ENCODE results near the gene CHD9NB.
"Not testable (repeated sequence)": the region's sequence is repeated elsewhere in the genome, so short reads cannot be mapped to it uniquely, and the experiment has no call there.

CHD9NB gene

DNA sequence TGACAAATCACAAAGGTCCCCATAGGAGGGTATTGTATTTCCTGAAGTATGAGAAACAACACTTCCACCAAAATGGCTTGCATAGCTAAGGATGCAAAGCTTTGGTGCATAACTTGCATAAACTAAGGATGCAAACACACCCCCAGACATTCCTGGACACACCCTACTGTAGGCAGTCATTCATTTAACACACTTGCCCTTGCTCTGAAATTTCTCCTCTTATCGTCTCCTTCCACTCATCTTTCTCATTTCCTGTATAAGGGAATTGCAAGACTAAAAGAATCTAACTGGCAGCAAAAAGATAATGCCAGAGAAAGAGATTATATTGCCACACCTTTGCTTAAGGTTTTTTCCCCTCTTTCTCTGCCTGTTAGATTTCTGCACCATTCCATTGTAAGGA, 30.4 kb upstream of the CHD9NB start:
- H3K27me3 ChIP-seq (ENCODE audit: control insufficient read depth, insufficient read depth, low read length, poor library complexity, severe bottlenecking), result no peaks in the 10 kb centered on the region
- no peak overlapping the region for H3K27ac ChIP-seq (ENCODE audit: insufficient read depth, low read depth, low read length, poor library complexity, severe bottlenecking)
- no peak overlapping the region for H3K4me3 ChIP-seq (ENCODE audit: insufficient read depth, low read depth, low read length)
- 93 to 96% methylated on average over 1 of the region's 1 CpG for WGBS, 2 experiments
- no peaks in the 10 kb centered on the region for H3K36me3 ChIP-seq (ENCODE audit: control insufficient read depth, insufficient read depth, low read length)
- H3K4me1 ChIP-seq (ENCODE audit: control insufficient read depth, insufficient read depth, low read length), result peaks cover 19% of the 10 kb centered on the region
- H3K9me3 ChIP-seq (ENCODE audit: control insufficient read depth, low read length), result no peaks in the 10 kb centered on the region

GRCh38 chr16:53082509-53082908, 29.8 kb upstream of the CHD9NB start:
- no peak overlapping the region for H3K4me3 ChIP-seq (ENCODE audit: insufficient read depth, low read depth, low read length)
- H3K36me3 ChIP-seq (ENCODE audit: control insufficient read depth, insufficient read depth, low read length), result no peaks in the 10 kb centered on the region
- H3K4me1 ChIP-seq (ENCODE audit: control insufficient read depth, insufficient read depth, low read length), result peaks cover 19% of the 10 kb centered on the region
- H3K27me3 ChIP-seq (ENCODE audit: control insufficient read depth, insufficient read depth, low read length, poor library complexity, severe bottlenecking), result no peaks in the 10 kb centered on the region
- no peak overlapping the region for H3K27ac ChIP-seq (ENCODE audit: insufficient read depth, low read depth, low read length, poor library complexity, severe bottlenecking)
- H3K9me3 ChIP-seq (ENCODE audit: control insufficient read depth, low read length), result no peaks in the 10 kb centered on the region
- WGBS, 2 experiments, result 80 to 82% methylated on average over 4 of the region's 4 CpGs

GRCh38 chr16:53081686-53082407, 29.1 kb upstream of the CHD9NB start:
- Histone ChIP-seq H3K27me3 (ENCODE audit: control insufficient read depth, insufficient read depth, low read length, poor library complexity, severe bottlenecking) (no peaks in the 10 kb centered on the region), H3K4me3 (ENCODE audit: insufficient read depth, low read depth, low read length) (no peak overlapping the region), H3K9me3 (ENCODE audit: control insufficient read depth, low read length) (no peaks in the 10 kb centered on the region), H3K27ac (ENCODE audit: insufficient read depth, low read depth, low read length, poor library complexity, severe bottlenecking) (no peak overlapping the region), H3K36me3 (ENCODE audit: control insufficient read depth, insufficient read depth, low read length) (no peaks in the 10 kb centered on the region), H3K4me1 (ENCODE audit: control insufficient read depth, insufficient read depth, low read length) (peaks cover 19% of the 10 kb centered on the region)
- 89 to 90% methylated on average over 3 of the region's 3 CpGs for WGBS, 2 experiments

DNA sequence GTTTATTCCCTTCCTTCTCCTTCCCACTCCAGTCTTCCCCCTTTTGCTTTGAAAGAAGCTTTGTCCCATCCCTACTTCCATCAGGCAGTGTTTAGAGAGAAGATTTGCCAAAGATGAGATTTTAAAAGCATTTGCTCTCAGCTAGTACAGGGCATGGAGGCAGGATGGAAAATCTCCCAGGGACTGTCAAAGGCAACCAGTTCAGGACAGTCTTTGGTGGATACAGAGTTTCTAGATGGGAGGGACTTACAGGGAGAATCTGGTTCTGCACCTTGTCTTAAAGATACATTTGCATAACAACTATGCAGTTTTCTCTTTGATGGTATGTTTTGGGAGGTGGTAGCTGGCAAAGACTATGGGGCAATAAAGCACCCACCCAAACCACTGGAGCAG, 28.3 kb upstream of the CHD9NB start:
- Histone ChIP-seq H3K9me3 (ENCODE audit: control insufficient read depth, low read length) (no peaks in the 10 kb centered on the region), H3K4me1 (ENCODE audit: control insufficient read depth, insufficient read depth, low read length) (peaks cover 19% of the 10 kb centered on the region), H3K36me3 (ENCODE audit: control insufficient read depth, insufficient read depth, low read length) (no peaks in the 10 kb centered on the region), H3K27ac (ENCODE audit: insufficient read depth, low read depth, low read length, poor library complexity, severe bottlenecking) (no peak overlapping the region), H3K27me3 (ENCODE audit: control insufficient read depth, insufficient read depth, low read length, poor library complexity, severe bottlenecking) (no peaks in the 10 kb centered on the region), H3K4me3 (ENCODE audit: insufficient read depth, low read depth, low read length) (no peak overlapping the region)

- no peak overlapping the region for H3K4me3 ChIP-seq (ENCODE audit: insufficient read depth, low read depth, low read length)
- 76 to 79% methylated on average over 8 of the region's 8 CpGs for WGBS, 2 experiments
- H3K9me3 ChIP-seq (ENCODE audit: control insufficient read depth, low read length), result no peaks in the 10 kb centered on the region
- H3K36me3 ChIP-seq (ENCODE audit: control insufficient read depth, insufficient read depth, low read length), result no peaks in the 10 kb centered on the region
- no peak overlapping the region for H3K27ac ChIP-seq (ENCODE audit: insufficient read depth, low read depth, low read length, poor library complexity, severe bottlenecking)
- H3K4me1 ChIP-seq (ENCODE audit: control insufficient read depth, insufficient read depth, low read length), result peaks cover 14% of the 10 kb centered on the region
- H3K27me3 ChIP-seq (ENCODE audit: control insufficient read depth, insufficient read depth, low read length, poor library complexity, severe bottlenecking), result no peaks in the 10 kb centered on the region
These were observed 27.8 kb upstream of the CHD9NB start for GRCh38 chr16:53080345-53081031.

GRCh38 chr16:53078765-53079485, 26.2 kb upstream of the CHD9NB start:
- H3K27ac ChIP-seq (ENCODE audit: insufficient read depth, low read depth, low read length, poor library complexity, severe bottlenecking), result no peak overlapping the region
- H3K36me3 ChIP-seq (ENCODE audit: control insufficient read depth, insufficient read depth, low read length), result no peaks in the 10 kb centered on the region
- WGBS, 2 experiments, result 91 to 97% methylated on average over 6 of the region's 6 CpGs
- H3K9me3 ChIP-seq (ENCODE audit: control insufficient read depth, low read length), result no peaks in the 10 kb centered on the region
- H3K4me1 ChIP-seq (ENCODE audit: control insufficient read depth, insufficient read depth, low read length), result peaks cover 10% of the 10 kb centered on the region
- no peaks in the 10 kb centered on the region for H3K27me3 ChIP-seq (ENCODE audit: control insufficient read depth, insufficient read depth, low read length, poor library complexity, severe bottlenecking)
- no peak overlapping the region for H3K4me3 ChIP-seq (ENCODE audit: insufficient read depth, low read depth, low read length)

DNA sequence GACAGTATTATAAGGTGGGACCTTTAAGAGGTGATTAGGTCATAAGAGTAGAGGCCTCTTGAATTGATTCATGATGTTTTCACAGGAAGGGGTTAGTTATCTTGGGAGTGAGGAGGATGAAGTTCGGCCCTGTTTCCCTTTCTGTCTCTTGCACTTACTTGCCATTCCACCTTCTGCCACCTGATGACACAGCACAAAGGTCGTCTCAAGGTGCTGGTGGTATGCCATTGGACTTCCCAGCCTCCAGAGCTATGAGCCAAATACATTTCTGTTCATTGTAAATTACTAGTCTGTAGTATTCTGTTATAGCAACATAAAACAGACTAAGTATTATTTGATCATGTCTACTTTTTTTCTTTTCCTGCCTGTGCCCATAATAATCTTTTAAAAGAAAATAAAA, 25.6 kb upstream of the CHD9NB start:
- no peak overlapping the region for H3K4me3 ChIP-seq (ENCODE audit: insufficient read depth, low read depth, low read length)
- no peaks in the 10 kb centered on the region for H3K36me3 ChIP-seq (ENCODE audit: control insufficient read depth, insufficient read depth, low read length)
- peaks cover 10% of the 10 kb centered on the region for H3K4me1 ChIP-seq (ENCODE audit: control insufficient read depth, insufficient read depth, low read length)
- 93 to 95% methylated on average over 2 of the region's 2 CpGs for WGBS, 2 experiments
- H3K27me3 ChIP-seq (ENCODE audit: control insufficient read depth, insufficient read depth, low read length, poor library complexity, severe bottlenecking), result no peaks in the 10 kb centered on the region
- peaks cover under 1% of the 10 kb centered on the region for H3K9me3 ChIP-seq (ENCODE audit: control insufficient read depth, low read length)
- H3K27ac ChIP-seq (ENCODE audit: insufficient read depth, low read depth, low read length, poor library complexity, severe bottlenecking), result no peak overlapping the region

DNA sequence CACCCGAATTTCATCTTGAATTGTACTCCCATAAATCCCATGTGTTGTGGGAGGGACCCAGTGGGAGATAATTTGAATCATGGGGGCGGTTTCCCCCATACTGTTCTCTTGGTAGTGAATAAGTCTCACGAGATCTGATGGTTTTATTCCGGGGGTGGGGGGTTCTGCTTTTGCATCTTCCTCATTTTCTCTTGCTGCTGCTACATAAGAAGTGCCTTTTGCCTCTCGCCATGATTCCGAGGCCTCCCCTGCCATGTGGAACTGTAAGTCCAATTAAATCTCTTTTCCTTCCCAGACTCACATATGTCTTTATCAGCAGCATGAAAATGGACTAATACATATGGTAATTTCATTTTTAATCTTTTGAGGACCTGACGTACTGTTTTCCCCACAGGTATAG, 22.8 kb upstream of the CHD9NB start:
- WGBS, 2 experiments, result 91 to 93% methylated on average over 7 of the region's 7 CpGs

DNA sequence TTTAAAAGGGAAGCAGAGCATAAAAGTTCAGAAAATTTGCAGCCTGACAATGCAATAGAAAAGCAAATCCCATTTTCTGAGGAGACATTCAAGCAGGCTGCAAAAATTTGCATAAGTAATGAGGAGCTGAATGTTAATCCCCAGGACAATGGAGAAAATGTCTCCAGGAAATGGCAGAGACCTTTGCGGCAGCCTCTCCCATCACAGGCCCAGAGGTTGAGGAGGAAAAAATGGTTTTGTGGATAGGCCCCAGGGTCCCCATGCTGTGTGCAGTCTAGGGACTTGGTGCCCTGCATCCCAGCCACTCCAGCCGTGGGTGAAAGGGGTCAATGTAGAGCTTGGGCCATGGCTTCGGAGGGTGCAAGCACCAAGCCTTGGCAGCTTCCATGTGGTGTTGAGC, 21.6 kb upstream of the CHD9NB start:
- H3K27me3 ChIP-seq (ENCODE audit: control insufficient read depth, insufficient read depth, low read length, poor library complexity, severe bottlenecking); H3K4me1 ChIP-seq (ENCODE audit: control insufficient read depth, insufficient read depth, low read length); H3K36me3 ChIP-seq (ENCODE audit: control insufficient read depth, insufficient read depth, low read length); H3K4me3 ChIP-seq (ENCODE audit: insufficient read depth, low read depth, low read length); H3K27ac ChIP-seq (ENCODE audit: insufficient read depth, low read depth, low read length, poor library complexity, severe bottlenecking); H3K9me3 ChIP-seq (ENCODE audit: control insufficient read depth, low read length): not testable (repeated sequence)
- 60 to 62% methylated on average over 3 of the region's 3 CpGs for WGBS, 2 experiments

More for the DNA sequence above, 22.8 kb upstream of the CHD9NB start:
- not testable (repeated sequence) for H3K27ac ChIP-seq (ENCODE audit: insufficient read depth, low read depth, low read length, poor library complexity, severe bottlenecking); H3K27me3 ChIP-seq (ENCODE audit: control insufficient read depth, insufficient read depth, low read length, poor library complexity, severe bottlenecking); H3K36me3 ChIP-seq (ENCODE audit: control insufficient read depth, insufficient read depth, low read length); H3K9me3 ChIP-seq (ENCODE audit: control insufficient read depth, low read length); H3K4me3 ChIP-seq (ENCODE audit: insufficient read depth, low read depth, low read length)
- H3K4me1 ChIP-seq (ENCODE audit: control insufficient read depth, insufficient read depth, low read length), result peaks cover 12% of the 10 kb centered on the region

DNA sequence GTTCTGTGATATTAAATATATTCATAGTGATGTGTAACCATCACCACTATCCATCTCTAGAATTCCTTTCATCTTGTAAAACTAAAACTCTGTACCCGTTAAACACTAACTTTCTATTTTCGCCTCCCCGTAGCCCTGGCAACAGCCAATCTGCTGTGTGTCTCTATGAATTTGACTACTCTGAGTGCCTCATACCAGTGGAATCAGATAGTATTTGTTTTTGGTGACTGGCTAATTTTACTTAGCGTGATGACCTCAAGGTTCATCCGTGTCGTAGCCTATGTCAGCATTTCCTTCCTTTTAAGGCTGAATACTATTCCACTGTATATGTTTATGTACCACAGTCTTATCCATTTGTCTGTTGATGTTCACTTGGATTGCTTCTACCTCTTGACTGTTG, 20.3 kb upstream of the CHD9NB start:
- H3K36me3 ChIP-seq (ENCODE audit: control insufficient read depth, insufficient read depth, low read length), result no peaks in the 10 kb centered on the region
- peaks cover 3% of the 10 kb centered on the region for H3K9me3 ChIP-seq (ENCODE audit: control insufficient read depth, low read length)
- no peaks in the 10 kb centered on the region for H3K27me3 ChIP-seq (ENCODE audit: control insufficient read depth, insufficient read depth, low read length, poor library complexity, severe bottlenecking)
- no peak overlapping the region for H3K4me3 ChIP-seq (ENCODE audit: insufficient read depth, low read depth, low read length)
- H3K27ac ChIP-seq (ENCODE audit: insufficient read depth, low read depth, low read length, poor library complexity, severe bottlenecking), result no peak overlapping the region
- H3K4me1 ChIP-seq (ENCODE audit: control insufficient read depth, insufficient read depth, low read length), result peaks cover 8% of the 10 kb centered on the region
- WGBS, 2 experiments, result 92 to 93% methylated on average over 6 of the region's 6 CpGs
